IPS-18c (cell line): ENCODE results near the gene CTH.
"Not testable (repeated sequence)": the region's sequence is repeated elsewhere in the genome, so short reads cannot be mapped to it uniquely, and the experiment has no call there.

Experiments used
- H3K4me3 ChIP-seq: 2 replicates; pipeline ENCODE4 v1.7.0; 2013; ENCODE audit warnings: low read depth, mild to moderate bottlenecking, low read length, moderate library complexity; ENCODE audit not compliant: insufficient read depth
- H3K9me3 ChIP-seq: one replicate; pipeline ENCODE4 v1.6.1; 2013; ENCODE audit warnings: mild to moderate bottlenecking, low read length, moderate library complexity; ENCODE audit not compliant: control insufficient read depth, insufficient read depth

The CTH gene

DNA sequence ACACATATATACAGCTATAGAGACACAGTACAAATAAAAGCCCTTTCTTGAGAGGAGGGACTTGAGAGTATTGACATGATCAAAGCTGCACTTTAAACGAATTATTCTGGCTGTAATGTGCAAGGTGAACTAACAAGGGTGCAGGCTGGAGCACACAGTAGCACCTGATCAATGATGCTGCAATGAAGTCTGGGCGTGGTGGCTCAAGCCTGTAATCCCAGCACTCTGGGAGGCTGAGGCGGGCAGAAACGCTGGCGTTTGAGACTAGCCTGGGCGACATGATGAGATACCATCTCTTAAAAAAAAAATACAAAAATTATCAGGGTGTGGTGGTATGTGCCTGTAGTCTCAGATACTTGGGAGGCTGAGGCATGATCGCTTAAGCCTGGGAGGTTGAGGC, 14.1 kb upstream of the CTH start:
- Histone ChIP-seq H3K4me3 (no peak overlapping the region), H3K9me3 (no peaks in the 10 kb centered on the region)

DNA sequence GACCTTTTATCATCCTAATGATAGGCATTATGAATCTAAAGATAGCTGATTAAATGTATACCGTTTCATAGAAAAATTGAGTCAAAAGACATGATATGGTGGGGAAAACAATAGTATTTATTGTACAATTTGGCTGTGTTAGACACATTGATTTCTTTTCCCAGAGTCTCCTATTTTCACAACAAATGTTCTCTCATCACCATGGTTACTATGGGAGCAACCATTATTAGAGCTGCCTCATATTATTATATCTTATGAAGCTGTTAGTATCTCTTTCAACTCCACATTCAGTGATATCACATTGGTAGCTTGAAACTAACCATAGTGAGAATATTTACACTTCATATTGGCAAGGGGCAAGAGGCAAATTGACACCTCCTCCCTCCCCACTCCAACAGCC, 10.7 kb upstream of the CTH start:
- Histone ChIP-seq H3K9me3 (no peaks in the 10 kb centered on the region), H3K4me3 (no peak overlapping the region)

DNA sequence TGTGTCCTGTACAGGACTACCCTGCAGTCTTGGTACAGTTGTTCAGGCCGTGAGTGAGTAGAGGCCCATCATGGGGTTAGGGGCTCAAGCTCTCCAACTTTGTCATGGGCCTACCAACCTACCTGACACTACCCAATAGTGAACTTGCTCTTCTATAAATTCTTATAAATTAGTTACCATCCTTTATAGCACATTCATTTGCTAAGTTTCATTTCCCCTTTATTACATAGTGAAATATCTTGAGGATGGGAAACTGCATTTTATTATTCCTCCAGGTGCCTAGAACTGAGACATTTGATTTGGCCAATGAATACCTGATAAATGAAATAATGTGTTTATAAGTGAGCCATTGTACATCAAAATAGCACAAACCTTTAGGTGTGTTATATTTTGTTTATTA, 9.1 kb upstream of the CTH start:
- Histone ChIP-seq H3K9me3 (no peaks in the 10 kb centered on the region), H3K4me3 (no peak overlapping the region)

DNA sequence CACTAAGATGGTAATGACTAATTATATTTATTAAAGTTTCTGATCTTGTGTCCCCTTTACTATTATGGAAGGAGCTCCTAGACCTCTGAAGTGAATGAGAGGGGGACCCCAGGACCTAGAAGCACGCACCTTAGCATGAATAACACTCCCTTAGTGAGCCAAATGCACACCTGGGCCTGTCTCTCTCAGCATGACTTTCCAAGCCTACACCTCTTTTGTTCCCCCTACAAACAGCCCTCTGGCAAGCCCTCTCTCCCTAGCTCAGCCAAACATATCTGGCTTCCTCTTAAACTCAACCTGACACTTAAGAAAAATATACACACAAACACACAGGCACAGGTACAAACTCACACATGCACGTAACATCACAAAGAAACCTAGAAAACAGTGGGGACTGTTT, 7.3 kb upstream of the CTH start:
- Histone ChIP-seq H3K4me3 (no peak overlapping the region), H3K9me3 (no peaks in the 10 kb centered on the region)

DNA sequence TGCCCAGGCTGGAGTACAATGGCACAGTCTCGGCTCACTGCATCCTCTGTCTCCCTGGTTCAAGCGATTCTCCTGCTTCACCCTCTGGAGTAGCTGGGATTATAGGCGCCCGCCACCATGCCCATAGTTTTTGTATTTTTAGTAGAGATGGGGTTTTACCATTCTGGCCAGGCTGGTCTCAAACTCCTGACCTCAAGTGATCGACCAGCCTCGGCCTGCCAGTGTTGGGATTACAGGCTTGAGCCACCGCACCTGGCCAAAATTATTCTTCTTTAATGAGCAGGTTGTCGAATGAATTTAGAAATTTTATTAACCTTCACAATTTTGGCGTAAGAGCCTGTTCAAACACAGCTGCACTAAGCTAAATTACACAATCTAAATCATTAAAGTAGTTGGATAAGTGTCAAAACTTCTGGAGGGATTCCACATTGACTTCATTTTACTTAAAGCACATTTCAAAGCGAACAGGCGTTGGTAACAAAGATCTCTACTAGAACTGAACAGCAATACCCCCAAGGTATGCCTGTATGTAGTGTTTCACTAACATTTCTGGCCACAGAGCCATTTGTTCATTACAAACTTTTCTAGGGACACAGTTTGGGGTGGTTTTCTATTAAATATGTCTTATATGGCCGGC, 5.2 kb upstream of the CTH start:
- Histone ChIP-seq H3K9me3 (no peaks in the 10 kb centered on the region), H3K4me3 (no peak overlapping the region)

DNA sequence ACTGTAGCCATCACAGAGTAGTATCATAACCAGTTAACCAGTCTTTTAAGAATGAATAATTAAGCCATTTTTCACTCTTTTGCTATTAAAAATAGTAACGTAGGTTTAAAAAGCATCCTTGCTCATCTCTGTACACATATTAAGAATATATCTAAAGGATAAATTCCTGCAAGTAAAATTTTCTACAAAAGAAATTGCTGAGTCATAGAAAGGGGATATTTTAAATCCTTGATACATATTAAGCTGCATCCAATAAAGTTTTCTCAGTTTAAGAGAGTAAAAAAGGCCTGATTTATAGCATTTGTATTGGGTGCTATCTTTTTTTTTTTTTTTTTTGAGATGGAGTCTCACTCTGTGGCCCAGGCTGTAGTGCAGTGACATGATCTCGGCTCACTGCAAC, 1.9 kb upstream of the CTH start:
- H3K9me3 ChIP-seq: no peaks in the 10 kb centered on the region
- H3K4me3 ChIP-seq: no peak overlapping the region

DNA sequence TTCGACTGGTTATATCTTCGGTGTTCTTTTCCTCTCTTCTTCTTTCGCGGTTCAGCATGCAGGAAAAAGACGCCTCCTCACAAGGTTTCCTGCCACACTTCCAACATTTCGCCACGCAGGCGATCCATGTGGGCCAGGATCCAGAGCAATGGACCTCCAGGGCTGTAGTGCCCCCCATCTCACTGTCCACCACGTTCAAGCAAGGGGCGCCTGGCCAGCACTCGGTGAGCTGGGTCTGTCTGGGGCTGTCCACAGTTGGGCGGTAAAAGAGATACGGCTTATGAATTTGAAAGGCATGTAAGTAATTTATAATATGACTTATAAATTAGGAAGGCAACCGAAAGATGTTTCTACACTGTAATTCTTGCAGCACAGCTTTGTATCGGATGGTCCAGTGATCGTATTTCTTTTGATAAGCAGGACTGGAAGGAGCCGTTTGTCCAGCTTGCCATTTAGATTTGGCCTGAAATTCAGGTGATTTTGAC, 334 bp downstream of the CTH start:
- peak overlapping the region; percentile 84 for H3K4me3 ChIP-seq
- no peaks in the 10 kb centered on the region for H3K9me3 ChIP-seq

DNA sequence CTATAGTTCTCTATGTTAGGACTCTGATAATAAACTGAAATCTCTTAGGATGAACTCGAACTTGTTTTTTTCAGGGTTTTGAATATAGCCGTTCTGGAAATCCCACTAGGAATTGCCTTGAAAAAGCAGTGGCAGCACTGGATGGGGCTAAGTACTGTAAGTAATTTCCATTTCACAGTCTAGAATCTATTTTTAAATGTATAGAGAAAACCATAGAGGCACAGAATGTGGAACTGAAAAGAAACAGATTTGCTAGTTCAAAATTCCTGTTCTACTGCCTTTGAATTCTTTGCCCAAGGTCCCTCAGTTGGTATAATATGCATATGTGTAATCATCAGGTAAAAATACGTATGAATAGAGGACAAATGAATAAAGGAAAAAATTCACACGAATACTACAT, 4.8 kb downstream of the CTH start:
- Histone ChIP-seq H3K9me3 (no peaks in the 10 kb centered on the region), H3K4me3 (no peak overlapping the region)

DNA sequence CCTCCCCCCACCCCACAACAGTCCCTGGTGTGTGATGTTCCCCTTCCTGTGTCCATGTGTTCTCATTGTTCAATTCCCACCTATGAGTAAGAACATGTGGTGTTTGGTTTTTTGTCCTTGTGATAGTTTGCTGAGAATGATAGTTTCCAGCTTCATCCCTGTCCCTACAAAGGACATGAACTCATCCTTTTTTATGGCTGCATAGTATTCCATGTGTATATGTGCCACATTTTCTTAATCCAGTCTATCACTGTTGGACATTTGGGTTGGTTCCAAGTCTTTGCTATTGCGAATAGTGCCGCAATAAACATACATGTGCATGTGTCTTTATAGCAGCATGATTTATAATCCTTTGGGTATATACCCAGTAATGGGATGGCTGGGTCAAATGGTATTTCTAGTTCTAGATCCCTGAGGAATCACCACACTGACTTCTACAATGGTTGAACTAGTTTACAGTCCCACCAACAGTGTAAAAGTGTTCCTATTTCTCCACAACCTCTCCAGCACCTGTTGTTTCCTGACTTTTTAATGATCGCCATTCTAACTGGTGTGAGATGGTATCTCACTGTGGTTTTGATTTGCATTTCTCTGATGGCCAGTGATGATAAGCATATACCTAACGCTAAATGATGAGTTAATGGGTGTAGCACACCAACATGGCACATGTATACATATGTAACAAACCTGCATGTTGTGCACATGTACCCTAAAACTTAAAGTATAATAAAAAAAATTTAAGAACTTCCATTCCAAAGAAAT, 8.1 kb downstream of the CTH start:
- not testable (repeated sequence) for H3K9me3 ChIP-seq, H3K4me3 ChIP-seq

DNA sequence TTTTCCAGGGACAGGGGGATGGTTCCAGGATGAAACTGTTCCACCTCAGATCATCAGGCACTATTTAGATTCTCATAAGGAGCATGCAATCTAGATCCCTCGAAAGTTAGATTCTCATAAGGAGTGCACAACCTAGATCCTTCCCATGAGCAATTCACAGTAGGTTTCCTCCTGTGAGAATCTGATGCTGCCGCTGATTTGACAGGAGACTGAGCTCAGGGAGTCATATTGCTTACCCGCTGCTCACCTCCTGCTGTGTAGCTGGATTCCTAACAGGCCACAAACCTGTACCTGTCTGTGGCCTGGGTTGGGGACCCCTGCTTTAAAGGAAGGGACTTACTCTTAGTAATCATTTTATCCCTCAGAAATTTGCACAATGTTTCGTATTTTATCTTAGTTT, 9.3 kb downstream of the CTH start:
- Histone ChIP-seq H3K9me3 (no peaks in the 10 kb centered on the region), H3K4me3 (no peak overlapping the region)

DNA sequence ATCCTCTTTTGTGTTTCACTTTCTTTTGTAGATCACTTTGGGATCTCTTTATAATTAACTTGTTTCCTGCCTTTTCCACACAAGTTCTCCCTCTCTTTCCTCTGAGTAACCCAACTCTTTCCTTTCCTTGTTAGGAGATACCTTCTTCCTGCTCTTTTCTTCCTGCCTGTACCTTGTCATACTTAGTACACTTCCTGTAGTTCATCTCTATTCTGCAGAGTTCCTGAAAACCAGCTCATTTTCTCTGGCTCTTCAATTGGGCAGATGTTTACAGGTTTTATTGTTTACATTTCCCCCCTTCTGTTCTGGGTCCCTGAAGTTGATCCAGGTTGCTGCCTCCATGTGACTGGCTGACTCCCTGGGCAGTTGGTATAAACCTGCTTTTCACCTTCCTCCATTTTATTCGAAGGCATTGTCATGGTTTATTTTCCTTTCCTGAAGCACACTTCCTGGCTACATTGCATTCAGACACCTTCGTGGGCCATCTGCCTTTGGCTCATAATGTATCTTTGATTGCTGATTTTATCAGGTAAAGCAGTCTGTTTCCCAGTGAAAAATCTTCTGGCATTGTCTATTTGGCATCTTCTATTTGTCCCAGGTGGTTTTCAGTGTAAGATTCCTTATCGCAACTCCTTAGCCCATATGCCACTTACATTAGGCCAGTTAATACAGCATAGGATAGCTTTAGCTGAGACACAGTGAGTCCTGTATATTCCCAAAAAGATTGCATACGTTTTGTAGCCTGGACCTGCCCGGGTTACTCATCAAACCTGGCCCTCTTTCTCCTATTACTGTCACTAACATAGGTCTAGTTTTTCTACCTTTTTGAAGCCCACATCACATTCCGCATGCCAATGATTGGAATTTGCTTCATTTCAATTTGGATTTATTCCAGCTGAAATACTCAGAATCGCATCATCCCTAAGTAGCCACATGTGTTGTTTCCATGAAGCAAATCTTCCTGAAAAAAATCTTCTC, 15.4 kb downstream of the CTH start:
- Histone ChIP-seq H3K4me3 (no peak overlapping the region), H3K9me3 (no peaks in the 10 kb centered on the region)

DNA sequence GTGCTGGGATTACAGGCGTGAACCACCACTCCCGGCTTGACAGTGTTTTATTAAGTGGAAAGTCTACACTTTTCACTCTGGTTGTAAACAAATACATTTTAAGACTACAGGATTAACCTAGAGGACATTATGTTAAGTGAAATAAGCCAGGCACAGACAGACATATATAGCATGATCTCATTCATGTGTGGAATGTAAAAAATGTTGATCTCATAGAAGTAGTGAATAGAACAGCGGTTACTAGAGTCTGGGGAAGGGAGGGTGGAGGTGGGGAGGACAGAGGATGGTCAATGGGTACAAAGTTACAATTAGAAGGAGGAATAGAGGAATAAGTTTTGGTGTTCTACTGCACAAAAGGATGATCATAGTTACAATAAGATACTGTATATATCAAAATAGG, 16.9 kb downstream of the CTH start:
- Histone ChIP-seq H3K4me3 (no peak overlapping the region), H3K9me3 (no peaks in the 10 kb centered on the region)

DNA sequence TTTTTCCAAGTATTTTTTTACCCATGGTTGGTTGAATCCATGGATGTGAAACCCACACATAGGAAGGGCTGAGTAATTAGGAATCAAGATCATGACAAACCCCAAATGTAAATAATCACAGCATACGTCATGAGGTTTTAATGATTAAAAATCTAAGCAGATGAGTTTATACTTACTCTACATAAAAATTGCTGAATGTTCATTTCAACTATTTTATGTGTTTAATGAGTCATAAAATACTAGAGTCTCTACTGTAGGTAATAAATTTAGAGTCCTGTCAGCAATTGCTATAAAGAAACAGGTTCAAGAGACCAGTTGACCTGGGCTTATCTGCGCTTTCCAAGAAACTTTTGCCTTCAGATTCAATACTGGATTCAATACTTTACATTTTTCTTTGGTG, 18.2 kb downstream of the CTH start:
- Histone ChIP-seq H3K9me3 (no peaks in the 10 kb centered on the region), H3K4me3 (no peak overlapping the region)

DNA sequence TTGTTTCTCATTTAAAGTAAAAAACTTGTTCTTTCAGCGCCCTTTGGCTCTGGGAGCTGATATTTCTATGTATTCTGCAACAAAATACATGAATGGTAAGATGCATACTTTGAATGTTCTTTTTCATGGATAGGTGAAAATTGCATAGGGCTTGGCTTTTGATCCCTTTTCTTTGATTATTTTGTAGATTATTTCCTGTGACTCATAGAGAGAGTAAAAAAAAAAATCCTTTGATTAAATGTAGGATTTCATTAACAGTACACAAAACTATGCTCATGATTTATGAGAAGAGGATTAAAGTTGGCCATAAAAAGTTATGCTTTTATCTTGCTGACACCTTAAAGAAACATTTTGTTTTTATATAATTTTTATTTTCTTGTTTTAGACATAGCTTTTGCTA, 18.7 kb downstream of the CTH start:
- H3K4me3 ChIP-seq: no peak overlapping the region
- H3K9me3 ChIP-seq: no peaks in the 10 kb centered on the region

DNA sequence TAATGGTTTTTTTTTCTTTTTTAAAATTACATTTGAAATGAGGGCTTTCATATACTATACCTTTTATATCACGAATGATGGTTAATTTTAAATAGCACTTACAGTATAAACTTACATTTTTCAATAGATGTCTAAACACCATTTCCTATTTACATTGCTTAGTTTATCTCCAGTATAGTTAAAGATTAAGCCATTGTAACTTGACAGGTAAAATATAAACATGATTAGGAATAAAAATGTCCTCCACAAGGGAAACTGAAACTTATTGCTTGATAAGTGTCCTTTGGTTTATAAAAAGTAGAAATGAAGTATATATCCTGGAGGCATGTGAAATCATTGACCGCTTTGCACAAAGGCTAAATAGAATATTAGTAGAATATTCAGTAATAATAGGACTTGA, 20.2 kb downstream of the CTH start:
- Histone ChIP-seq H3K9me3 (no peaks in the 10 kb centered on the region), H3K4me3 (no peak overlapping the region)

DNA sequence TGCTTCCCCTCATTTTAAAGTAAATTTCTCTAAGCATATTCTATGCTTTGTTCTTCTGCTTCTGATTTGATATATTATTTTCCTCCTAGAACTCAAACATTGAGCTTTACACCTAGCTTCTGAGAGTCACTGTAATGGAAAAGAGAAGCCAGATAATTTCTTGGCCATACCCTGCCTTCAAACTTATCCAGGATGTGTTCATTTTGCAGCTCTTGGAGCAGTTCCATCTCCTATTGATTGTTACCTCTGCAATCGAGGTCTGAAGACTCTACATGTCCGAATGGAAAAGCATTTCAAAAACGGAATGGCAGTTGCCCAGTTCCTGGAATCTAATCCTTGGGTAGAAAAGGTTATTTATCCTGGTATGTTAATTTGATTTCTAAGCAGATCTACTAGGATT, 20.8 kb downstream of the CTH start:
- no peak overlapping the region for H3K4me3 ChIP-seq
- no peaks in the 10 kb centered on the region for H3K9me3 ChIP-seq

DNA sequence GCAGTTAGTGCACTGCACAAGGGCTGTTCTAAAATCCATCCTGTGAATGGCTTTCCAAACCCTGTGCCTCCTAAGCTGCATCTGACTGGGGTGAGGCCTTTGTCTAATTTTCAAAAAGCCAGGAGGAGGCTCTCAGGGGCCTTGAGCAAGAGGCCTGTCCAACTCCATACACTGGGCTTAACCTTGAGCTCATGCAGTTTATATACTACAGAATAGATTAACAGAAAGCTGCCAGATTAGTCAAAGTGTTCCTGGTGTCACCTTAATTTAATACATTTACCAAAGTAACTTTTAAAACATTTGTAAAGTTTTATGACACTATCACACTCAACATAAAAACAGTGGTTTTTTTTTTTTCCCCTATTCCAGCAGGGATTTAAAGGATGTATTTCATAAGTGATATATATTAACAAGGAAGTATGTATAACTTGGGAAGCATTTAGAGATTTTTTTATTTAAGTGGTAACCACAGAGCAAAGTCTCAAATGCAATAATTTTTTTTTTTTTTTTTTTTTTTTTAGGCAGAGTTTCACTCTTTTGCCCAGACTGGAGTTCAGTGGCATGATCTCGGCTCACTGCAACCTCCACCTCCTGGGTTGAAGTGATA, 23.3 kb downstream of the CTH start:
- H3K4me3 ChIP-seq: no peak overlapping the region
- H3K9me3 ChIP-seq: no peaks in the 10 kb centered on the region
